ENCODE results near the gene UNC5B.
A peak's percentile ranks its signal among the peaks of the same experiment; 100 is the strongest.
"Not testable (repeated sequence)": the region's sequence is repeated elsewhere in the genome, so short reads cannot be mapped to it uniquely, and the experiment has no call there.

UNC5B gene

GRCh38 chr10:71209731-71210541 lies 2.4 kb upstream of the UNC5B start:
- DNase-seq (ENCODE audit: low spot score) = no peak

- no peak for DNase-seq (ENCODE audit: low spot score)
These were observed 1.9 kb upstream of the UNC5B start for GRCh38 chr10:71210542-71210871.

- DNase-seq (ENCODE audit: low spot score) = no peak
These were observed 1.3 kb upstream of the UNC5B start for GRCh38 chr10:71211053-71211452.

- DNase-seq (ENCODE audit: low spot score) = no peak
These were observed 524 bp upstream of the UNC5B start for GRCh38 chr10:71211775-71212317.

- peak; percentile 49 for DNase-seq (ENCODE audit: low spot score)
These were observed 804 bp downstream of the UNC5B start for GRCh38 chr10:71213127-71213621.

- DNase-seq (ENCODE audit: low spot score) = peak; percentile 87
These were observed 1.5 kb downstream of the UNC5B start for GRCh38 chr10:71213761-71214440.

- no peak for DNase-seq (ENCODE audit: low spot score)
These were observed 2.5 kb downstream of the UNC5B start for GRCh38 chr10:71214641-71215559.

GRCh38 chr10:71216363-71216695 lies 4.0 kb downstream of the UNC5B start:
- DNase-seq (ENCODE audit: low spot score) = no peak

- DNase-seq (ENCODE audit: low spot score) = peak; percentile 42
These were observed 4.4 kb downstream of the UNC5B start for GRCh38 chr10:71216751-71217265.

- peak; percentile 56 for DNase-seq (ENCODE audit: low spot score)
These were observed 5.1 kb downstream of the UNC5B start for GRCh38 chr10:71217266-71218045.

GRCh38 chr10:71218046-71218650 lies 5.8 kb downstream of the UNC5B start:
- DNase-seq (ENCODE audit: low spot score) = peak; percentile 31

- no peak for DNase-seq (ENCODE audit: low spot score)
These were observed 6.3 kb downstream of the UNC5B start for GRCh38 chr10:71218651-71219050.

- DNase-seq (ENCODE audit: low spot score) = not testable (repeated sequence)
These were observed 7.0 kb downstream of the UNC5B start for GRCh38 chr10:71219236-71219917.

- DNase-seq (ENCODE audit: low spot score) = no peak
These were observed 7.7 kb downstream of the UNC5B start for GRCh38 chr10:71219918-71220688.

GRCh38 chr10:71220689-71221540 lies 8.5 kb downstream of the UNC5B start:
- DNase-seq (ENCODE audit: low spot score) = no peak

GRCh38 chr10:71221586-71222202 lies 9.3 kb downstream of the UNC5B start:
- no peak for DNase-seq (ENCODE audit: low spot score)

GRCh38 chr10:71222601-71223346 lies 10.4 kb downstream of the UNC5B start:
- DNase-seq (ENCODE audit: low spot score) = peak; percentile 61
